Mammary epithelial cell (primary cell): ENCODE measurements around the gene PIK3C2B.

ENCODE experiments used
- CTCF ChIP-seq, 2 donors: IDR thresholded peaks in 1 of 2; conservative IDR thresholded peaks in 1 of 2; 2 replicates each; pipeline ENCODE4 v1.5.1; 2011 to 2012; ENCODE audit warnings: inconsistent platforms in 2 of 2, low read length in 2 of 2, mild to moderate bottlenecking in 2 of 2, control low read depth in 1 of 2, low read depth in 1 of 2; ENCODE audit not compliant: insufficient read depth in 1 of 2; ENCODE audit errors: extremely low read depth in 1 of 2
- EZH2 ChIP-seq: IDR thresholded peaks from 2 replicates; pipeline ENCODE4 v1.6.1; 2012; ENCODE audit warnings: low read length, inconsistent platforms, borderline replicate concordance

- no peak for TF ChIP-seq CTCF (conservative IDR thresholded peaks at IDR 0.05 in 1 of 2, IDR thresholded peaks at IDR 0.05 in 1 of 2; ENCODE audit: extremely low read depth in 1 of 2, insufficient read depth in 1 of 2, low read depth in 1 of 2, low read length in 2 of 2)
- no peak for TF ChIP-seq EZH2
Measured at GRCh38 chr1:204505674-204506200, 11.1 kb upstream of the PIK3C2B start.
